CD14-positive monocyte (primary cell): Measurements from ENCODE around the gene ZNF117. TPM values are rescaled to one million over a fixed set of nuclear protein-coding genes. Genes with fewer than 3 reads are reported as not detected.
"Not testable (repeated sequence)": the region's sequence is repeated elsewhere in the genome, so short reads cannot be mapped to it uniquely, and the experiment has no call there.

Experiments used
- DNase-seq, 3 donors: peaks; one replicate each; pipeline ENCODE4 v3.0.0-alpha.2; 2011 to 2022
- H2AFZ ChIP-seq: 2 replicates; pipeline ENCODE4 v1.6.0; 2012; ENCODE audit warnings: mild to moderate bottlenecking, low read depth, low read length, inconsistent platforms; ENCODE audit not compliant: insufficient read depth, poor library complexity, severe bottlenecking
- H3K27ac ChIP-seq, 2 donors: 1 replicate in 1 of 2; 2 replicates in 1 of 2; pipeline ENCODE4 v1.5.1; 2012 to 2013; ENCODE audit warnings: low read length in 2 of 2, control low read depth in 1 of 2, inconsistent platforms in 1 of 2, low read depth in 1 of 2, mild to moderate bottlenecking in 1 of 2
- H3K27me3 ChIP-seq, 2 donors: one replicate each; pipeline versions ENCODE4 v1.6.0 to v1.6.1; 2011 to 2013; ENCODE audit warnings: low read length in 2 of 2; ENCODE audit not compliant: control insufficient read depth in 2 of 2, insufficient read depth in 2 of 2
- H3K36me3 ChIP-seq, 2 donors: replicated peaks in 1 of 2; 1 replicate in 1 of 2; 2 replicates in 1 of 2; pipeline versions ENCODE4 v1.5.1 to v1.6.1; 2012 to 2013; ENCODE audit warnings: low read length in 2 of 2, control low read depth in 1 of 2, inconsistent platforms in 1 of 2, mild to moderate bottlenecking in 1 of 2; ENCODE audit not compliant: insufficient read depth in 2 of 2, control insufficient read depth in 1 of 2
- H3K4me1 ChIP-seq, 2 donors: 1 replicate in 1 of 2; 2 replicates in 1 of 2; pipeline versions ENCODE4 v1.5.1 to v1.6.1; 2012 to 2013; ENCODE audit warnings: low read length in 2 of 2, control low read depth in 1 of 2, inconsistent platforms in 1 of 2, mild to moderate bottlenecking in 1 of 2, moderate library complexity in 1 of 2; ENCODE audit not compliant: insufficient read depth in 2 of 2, control insufficient read depth in 1 of 2
- H3K4me2 ChIP-seq: replicated peaks from 2 replicates; pipeline ENCODE3; 2012; ENCODE audit warnings: low read length, moderate library complexity, mild to moderate bottlenecking; ENCODE audit not compliant: poor library complexity, severe bottlenecking; ENCODE audit errors: extremely low read depth
- H3K4me3 ChIP-seq, 3 experiments: fragments of 200-600 bp in 1 of 3; sonication (generic) in 1 of 3; replicated peaks in 1 of 3; 1 replicate in 2 of 3; 2 replicates in 1 of 3; pipeline ENCODE4 v1.5.1; 2011 to 2013; ENCODE audit warnings: low read length in 3 of 3, mild to moderate bottlenecking in 3 of 3, control low read depth in 2 of 3, low read depth in 2 of 3, inconsistent platforms in 1 of 3, moderate library complexity in 1 of 3
- H3K79me2 ChIP-seq: 2 replicates; pipeline ENCODE4 v1.6.0; 2012; ENCODE audit warnings: mild to moderate bottlenecking, control low read depth, inconsistent platforms, low read length, moderate library complexity; ENCODE audit not compliant: insufficient read depth
- H3K9ac ChIP-seq: 2 replicates; pipeline ENCODE4 v1.6.0; 2017; ENCODE audit warnings: low read length, mild to moderate bottlenecking; ENCODE audit not compliant: insufficient read depth, poor library complexity, severe bottlenecking
- H3K9me3 ChIP-seq, 2 donors: replicated peaks in 1 of 2; 1 replicate in 1 of 2; 2 replicates in 1 of 2; pipeline versions ENCODE4 v1.5.1 to v1.6.1; 2012 to 2013; ENCODE audit warnings: low read length in 2 of 2, control low read depth in 1 of 2; ENCODE audit not compliant: control insufficient read depth in 1 of 2, insufficient read depth in 1 of 2
- H4K20me1 ChIP-seq: 2 replicates; pipeline ENCODE4 v1.6.0; 2012; ENCODE audit warnings: mild to moderate bottlenecking, low read length, control low read depth, moderate library complexity; ENCODE audit not compliant: insufficient read depth
- H3K27ac Mint-ChIP-seq, 7 donors: one replicate each; pipeline ENCODE4 v1.8.0; 2020; ENCODE audit warnings: mild to moderate bottlenecking in 7 of 7, mixed read lengths in 7 of 7, moderate library complexity in 6 of 7, inconsistent platforms in 2 of 7
- H3K27me3 Mint-ChIP-seq, 3 donors: one replicate each; pipeline ENCODE4 v1.8.0; 2021 to 2022; ENCODE audit warnings: low read depth in 3 of 3, mild to moderate bottlenecking in 3 of 3, mixed read lengths in 3 of 3, moderate library complexity in 3 of 3, inconsistent platforms in 1 of 3
- H3K36me3 Mint-ChIP-seq, 2 donors: one replicate each; pipeline ENCODE4 v1.8.0; 2020; ENCODE audit warnings: mixed read lengths in 2 of 2, inconsistent platforms in 1 of 2, mild to moderate bottlenecking in 1 of 2
- H3K4me1 Mint-ChIP-seq: one replicate; pipeline ENCODE4 v1.8.0; 2020; ENCODE audit warnings: mild to moderate bottlenecking, mixed read lengths
- H3K4me3 Mint-ChIP-seq, 2 donors: one replicate each; pipeline ENCODE4 v1.8.0; 2020; ENCODE audit warnings: mild to moderate bottlenecking in 2 of 2, mixed read lengths in 2 of 2, moderate library complexity in 1 of 2
- H3K9me3 Mint-ChIP-seq, 7 donors: one replicate each; pipeline ENCODE4 v1.8.0; 2020 to 2022; ENCODE audit warnings: mixed read lengths in 7 of 7, mild to moderate bottlenecking in 6 of 7, moderate library complexity in 6 of 7, inconsistent platforms in 2 of 7
- CTCF ChIP-seq: fragments of 200-600 bp; IDR thresholded peaks from one replicate; pipeline ENCODE4 v1.8.0; 2022; ENCODE audit warnings: antibody characterized with exemption, mild to moderate bottlenecking
- WGBS: methylation state at CpG from one replicate; pipeline ENCODE4 v1.1.5; 2013; ENCODE audit warnings: missing lambda C conversion rate; ENCODE audit not compliant: insufficient coverage; 5-methylcytosine and 5-hydroxymethylcytosine counted together
- intact Hi-C, 2 donors: fragments of 100-400 bp; cut with micrococcal nuclease; formaldehyde crosslinking; loops; one replicate each; pipeline versions ENCODE4 v1.15.0 to v1.15.1; 2023
- polyA plus RNA-seq, 3 donors: library from polyadenylated mRNA; depleted of rRNA in 1 of 3; unstranded in 2 of 3; stranded (reverse) in 1 of 3; fragments of 300-500 nt in 2 of 3; fragments of >200 nt in 1 of 3; fragmentation: Illumina TruSeq in 2 of 3; gene quantifications; 1 replicate in 2 of 3; 2 replicates in 1 of 3; pipeline ENCODE4 v1.2.3, GENCODE V29; 2012 to 2021

ZNF117 gene
- polyA plus RNA-seq, 3 donors = 0.37 to 8.7 (median 0.64) TPM

GRCh38 chr7:64948774-64949173 lies 42.1 kb downstream of the ZNF117 start:
- H3K27ac ChIP-seq, intact Hi-C loops, H3K4me3 Mint-ChIP-seq, H4K20me1 ChIP-seq, H3K4me3 ChIP-seq, H3K4me2 ChIP-seq, H2AFZ ChIP-seq, H3K4me1 ChIP-seq, H3K9me3 ChIP-seq, H3K36me3 ChIP-seq, H3K36me3 Mint-ChIP-seq, H3K9ac ChIP-seq, H3K4me1 Mint-ChIP-seq, H3K79me2 ChIP-seq, H3K27ac Mint-ChIP-seq, DNase-seq: not testable (repeated sequence)
- peaks cover 44 to 61% (median 49%) of the 10 kb centered on the region in 3 donors for H3K27me3 Mint-ChIP-seq
- no CpG with 5 or more reads among the region's 1 CpG for WGBS
- peaks cover 0 to 15% (median 0%) of the 10 kb centered on the region in 7 donors for H3K9me3 Mint-ChIP-seq
- H3K27me3 ChIP-seq = peaks cover 32 to 48% of the 10 kb centered on the region in 2 donors

- no peak overlapping the region for H2AFZ ChIP-seq
- Mint-ChIP-seq H3K4me1 (peaks cover 3% of the 10 kb centered on the region), H3K27me3 (peaks cover 52 to 70% (median 55%) of the 10 kb centered on the region in 3 donors), H3K36me3 (no peaks in the 10 kb centered on the region), H3K4me3 (peak overlapping the region in 1 of 2 donors; percentile 62), H3K9me3 (peaks cover 5 to 22% (median 9%) of the 10 kb centered on the region in 7 donors), H3K27ac (no peak overlapping the region)
- H3K4me2 ChIP-seq = no peak overlapping the region
- no peaks in the 10 kb centered on the region for H3K36me3 ChIP-seq
- TF ChIP-seq CTCF = no peak
- H3K9me3 ChIP-seq = peaks cover 0 to 4% of the 10 kb centered on the region in 2 donors
- H4K20me1 ChIP-seq = no peaks in the 10 kb centered on the region
- 3% methylated on average over 47 of the region's 59 CpGs for WGBS
- H3K27me3 ChIP-seq = peaks cover 32 to 50% of the 10 kb centered on the region in 2 donors
- H3K4me1 ChIP-seq = no peaks in the 10 kb centered on the region
- H3K9ac ChIP-seq = no peak overlapping the region
- no peak overlapping the region for H3K27ac ChIP-seq
- DNase-seq = no peak
- no peak overlapping the region for H3K4me3 ChIP-seq
- intact Hi-C loops = no loop called here
- no peaks in the 10 kb centered on the region for H3K79me2 ChIP-seq
Observed at GRCh38 chr7:64947252-64948000, 43.4 kb downstream of the ZNF117 start.
